Measurements from ENCODE around the gene SPAG16. TPM values are rescaled to one million over a fixed set of nuclear protein-coding genes. Genes with fewer than 3 reads are reported as not detected.

SPAG16 gene
- total RNA-seq, 4 donors from 2014 or later: 14.1 to 43.1 (median 30.2) TPM

DNA sequence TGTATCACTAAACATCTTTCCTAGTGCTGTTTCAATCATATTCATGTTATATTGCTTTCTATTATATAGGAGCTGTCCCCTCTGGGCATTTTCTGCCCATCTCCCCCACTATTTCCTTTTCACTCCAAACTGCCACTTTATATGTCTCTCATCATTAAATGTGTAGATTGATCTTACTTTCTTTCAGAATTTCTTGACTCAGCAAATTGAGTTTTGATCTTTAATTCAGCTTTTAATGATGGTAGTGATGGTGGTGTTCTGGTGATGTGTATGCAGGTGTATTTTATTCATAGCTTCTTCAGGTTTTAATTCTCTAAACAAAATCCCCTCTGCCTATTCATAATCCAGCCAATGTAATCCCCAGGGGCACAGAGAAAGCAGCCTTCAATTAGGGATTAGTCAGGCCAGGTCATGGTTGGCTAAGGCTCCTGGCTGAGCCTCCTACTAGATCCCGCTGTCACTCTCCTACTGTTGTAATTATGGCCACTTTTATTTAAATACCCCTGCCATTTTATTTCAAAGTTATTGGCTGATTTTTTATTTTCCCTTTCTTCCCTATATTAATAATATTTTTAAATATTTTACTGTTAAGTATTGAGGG is 325.4 kb downstream of the SPAG16 start:
- intact Hi-C loops (cut with DNase I): no loop called here
- WGBS, 2 donors: 92 to 96% methylated on average over 1 of the region's 1 CpG

DNA sequence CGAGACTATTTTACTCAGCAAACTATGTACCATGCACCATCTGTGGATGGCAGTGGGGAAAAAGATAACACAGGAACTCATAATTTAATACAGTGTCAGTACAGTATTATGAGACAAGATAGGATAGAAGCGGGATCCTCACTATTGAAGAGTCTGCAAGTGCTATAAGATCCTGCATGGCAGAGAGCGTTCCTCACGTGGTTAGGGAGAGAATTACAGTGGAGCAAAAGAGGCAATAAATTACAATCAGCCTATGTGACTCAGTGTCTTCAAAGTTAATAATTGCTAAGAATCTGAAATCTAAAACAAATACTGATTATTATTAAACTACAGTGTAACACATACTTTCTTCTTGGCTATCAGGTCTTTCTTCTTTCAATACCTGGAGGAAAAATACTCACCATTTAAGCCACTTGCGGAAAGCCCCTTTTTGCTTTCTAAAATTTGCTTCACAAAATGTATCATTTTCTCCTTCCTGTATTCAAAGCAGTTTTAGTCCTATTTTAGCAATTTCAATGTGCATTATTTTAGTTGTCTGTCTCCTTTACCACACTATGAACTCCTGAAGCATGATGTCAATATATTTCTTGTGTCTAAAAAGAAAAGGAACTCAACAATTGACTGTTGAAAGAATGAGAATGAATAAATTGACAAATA is 342.9 kb downstream of the SPAG16 start:
- no peak for DNase-seq
- Histone ChIP-seq H3K9me3 (no peaks in the 10 kb centered on the region), H3K27me3 (no peaks in the 10 kb centered on the region), H3K4me3 (no peak overlapping the region), H3K36me3 (no peaks in the 10 kb centered on the region), H3K27ac (no peak overlapping the region), H3K4me1 (no peaks in the 10 kb centered on the region)
- WGBS, 2 donors: 76 to 82% methylated on average over 5 of the region's 5 CpGs
- intact Hi-C loops (cut with DNase I): no loop called here
- no peak for TF ChIP-seq POLR2A (IDR thresholded peaks at IDR 0.05)

More for the DNA sequence above, 325.4 kb downstream of the SPAG16 start:
- no peaks in the 10 kb centered on the region for H3K4me1 ChIP-seq
- no peaks in the 10 kb centered on the region for H3K36me3 ChIP-seq
- no peak for DNase-seq
- H3K27me3 ChIP-seq: no peaks in the 10 kb centered on the region
- TF ChIP-seq POLR2A (IDR thresholded peaks at IDR 0.05): no peak
- TF ChIP-seq, protein P1, sequence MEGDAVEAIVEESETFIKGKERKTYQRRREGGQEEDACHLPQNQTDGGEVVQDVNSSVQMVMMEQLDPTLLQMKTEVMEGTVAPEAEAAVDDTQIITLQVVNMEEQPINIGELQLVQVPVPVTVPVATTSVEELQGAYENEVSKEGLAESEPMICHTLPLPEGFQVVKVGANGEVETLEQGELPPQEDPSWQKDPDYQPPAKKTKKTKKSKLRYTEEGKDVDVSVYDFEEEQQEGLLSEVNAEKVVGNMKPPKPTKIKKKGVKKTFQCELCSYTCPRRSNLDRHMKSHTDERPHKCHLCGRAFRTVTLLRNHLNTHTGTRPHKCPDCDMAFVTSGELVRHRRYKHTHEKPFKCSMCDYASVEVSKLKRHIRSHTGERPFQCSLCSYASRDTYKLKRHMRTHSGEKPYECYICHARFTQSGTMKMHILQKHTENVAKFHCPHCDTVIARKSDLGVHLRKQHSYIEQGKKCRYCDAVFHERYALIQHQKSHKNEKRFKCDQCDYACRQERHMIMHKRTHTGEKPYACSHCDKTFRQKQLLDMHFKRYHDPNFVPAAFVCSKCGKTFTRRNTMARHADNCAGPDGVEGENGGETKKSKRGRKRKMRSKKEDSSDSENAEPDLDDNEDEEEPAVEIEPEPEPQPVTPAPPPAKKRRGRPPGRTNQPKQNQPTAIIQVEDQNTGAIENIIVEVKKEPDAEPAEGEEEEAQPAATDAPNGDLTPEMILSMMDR (IDR thresholded peaks at IDR 0.05): no peak
- no peaks in the 10 kb centered on the region for H3K9me3 ChIP-seq
- H3K27ac ChIP-seq: no peak overlapping the region
- H3K4me3 ChIP-seq: no peak overlapping the region

DNA sequence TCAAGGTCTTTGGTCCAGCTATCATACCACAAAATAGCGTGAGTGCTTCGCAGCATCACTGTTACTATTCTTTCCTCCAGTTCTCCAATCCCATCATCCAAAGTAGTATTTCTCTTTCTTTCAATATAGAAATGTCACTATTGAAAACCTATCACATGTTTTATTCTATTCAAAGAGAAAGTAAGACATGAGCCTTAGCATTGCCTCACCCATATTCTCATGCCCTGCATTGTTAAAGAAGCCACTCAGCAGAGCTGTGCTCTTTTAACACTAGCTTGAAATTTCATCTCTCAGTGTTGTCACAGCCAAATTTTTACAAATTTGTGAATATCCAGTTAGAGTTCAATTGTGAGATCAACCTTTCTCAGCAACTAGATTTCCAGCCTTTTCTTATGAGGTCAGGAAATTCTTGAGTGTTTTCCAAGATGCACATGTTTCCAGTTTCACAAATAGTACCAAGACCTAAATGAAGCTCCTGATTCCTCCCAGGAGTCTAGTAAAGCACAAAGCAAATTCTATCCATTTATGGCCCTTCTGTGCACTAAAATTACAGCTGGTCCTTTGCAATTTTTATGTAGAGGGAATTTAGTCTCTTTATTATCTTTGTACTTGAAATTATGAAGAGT is 343.7 kb downstream of the SPAG16 start:
- intact Hi-C loops (cut with DNase I): no loop called here
- no peak overlapping the region for H3K4me3 ChIP-seq
- DNase-seq: no peak
- H3K27me3 ChIP-seq: no peaks in the 10 kb centered on the region
- WGBS, 2 donors: 83 to 92% methylated on average over 2 of the region's 2 CpGs
- H3K4me1 ChIP-seq: no peaks in the 10 kb centered on the region
- H3K27ac ChIP-seq: no peak overlapping the region
- TF ChIP-seq, protein P1 (IDR thresholded peaks at IDR 0.05): no peak
- no peak for TF ChIP-seq POLR2A (IDR thresholded peaks at IDR 0.05)
- no peaks in the 10 kb centered on the region for H3K9me3 ChIP-seq
- no peaks in the 10 kb centered on the region for H3K36me3 ChIP-seq

DNA sequence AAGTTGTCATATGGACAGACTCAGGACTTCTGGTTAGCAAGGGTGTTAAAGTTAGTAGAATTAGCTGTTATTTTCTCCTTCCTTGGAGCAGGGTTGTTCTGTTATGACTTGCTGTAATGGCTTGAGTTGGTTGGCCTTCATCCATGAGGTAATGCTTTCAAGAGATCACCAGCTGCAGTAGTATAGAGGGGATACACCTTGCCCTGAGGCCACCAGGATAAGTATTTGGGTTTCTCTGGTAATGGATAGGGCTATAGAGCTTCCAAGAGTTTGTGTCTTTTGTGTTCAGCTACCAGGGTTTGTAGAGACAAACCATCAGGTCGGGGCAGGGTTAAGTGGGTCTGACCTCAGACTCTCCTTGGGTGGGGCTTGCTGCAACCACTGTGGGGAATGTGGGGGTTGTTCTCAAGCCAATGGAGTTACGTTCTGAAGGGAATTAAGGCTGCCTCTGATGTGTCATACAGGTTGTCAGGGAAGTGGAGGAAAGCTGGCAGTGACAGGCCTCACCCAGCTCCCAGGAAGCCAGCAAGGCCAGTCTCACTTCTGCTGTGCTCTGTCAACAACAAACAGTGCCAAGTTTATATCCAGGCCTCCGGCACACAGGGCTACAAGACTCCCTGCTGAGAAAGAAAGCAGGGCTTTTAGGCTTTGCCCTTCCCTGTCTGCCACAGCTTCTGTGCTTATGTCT is 356.6 kb downstream of the SPAG16 start:
- Histone ChIP-seq H3K27me3 (no peaks in the 10 kb centered on the region), H3K4me3 (no peak overlapping the region), H3K27ac (peak overlapping the region; percentile 42 to 85 (median 75)), H3K36me3 (no peaks in the 10 kb centered on the region), H3K9me3 (no peaks in the 10 kb centered on the region), H3K4me1 (peaks cover 0 to 25% (median 3%) of the 10 kb centered on the region in 3 donors)
- WGBS, 2 donors: 19 to 21% methylated on average over 3 of the region's 3 CpGs
- TF ChIP-seq, protein P1 (IDR thresholded peaks at IDR 0.05): no peak
- TF ChIP-seq POLR2A (IDR thresholded peaks at IDR 0.05): no peak
- DNase-seq: no peak
- intact Hi-C loops (cut with DNase I): no loop called here

DNA sequence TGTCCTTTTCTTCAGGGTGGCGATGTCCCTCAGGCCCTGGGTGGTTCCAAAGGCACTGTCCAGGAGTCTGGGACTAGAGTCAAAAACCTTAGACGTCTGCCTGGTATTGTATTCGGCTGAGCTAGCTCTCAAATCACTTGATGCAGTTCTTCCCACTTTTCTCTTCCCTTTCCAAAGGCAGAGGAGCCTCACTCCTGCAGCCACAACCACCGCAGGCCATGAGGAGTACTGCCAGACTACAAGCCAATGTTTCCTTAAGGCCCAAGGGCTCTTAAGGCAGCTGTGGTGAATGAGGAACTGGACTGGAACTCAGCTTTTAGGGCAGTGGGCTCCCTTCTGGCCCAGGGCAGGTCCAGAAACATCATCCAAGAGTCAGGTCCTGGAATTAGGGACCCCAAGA is 360.7 kb downstream of the SPAG16 start:
- 96 to 100% methylated on average over 2 to 4 of the region's 4 CpGs for WGBS, 2 donors
- Histone ChIP-seq H3K4me3 (no peak overlapping the region), H3K27ac (no peak overlapping the region), H3K4me1 (peaks cover 0 to 29% (median 3%) of the 10 kb centered on the region in 3 donors), H3K9me3 (no peaks in the 10 kb centered on the region), H3K27me3 (no peaks in the 10 kb centered on the region), H3K36me3 (no peaks in the 10 kb centered on the region)
- intact Hi-C loops (cut with DNase I): no loop called here
- TF ChIP-seq POLR2A (IDR thresholded peaks at IDR 0.05): no peak
- TF ChIP-seq, protein P1 (IDR thresholded peaks at IDR 0.05): no peak
- no peak for DNase-seq
